ENCODE measurements around the gene ZNF136. TPM values are rescaled to one million over a fixed set of nuclear protein-coding genes. Genes with fewer than 3 reads are reported as not detected.

ZNF136 gene
- total RNA-seq, 4 donors from 2014 or later: 7.3 to 10.8 (median 8.4) TPM

GRCh38 chr19:12141405-12141736 is 21.5 kb upstream of the ZNF136 start:
- DNase-seq (ENCODE audit: low spot score in 2 of 2): no peak
- peaks cover 24% of the 10 kb centered on the region for H3K4me1 ChIP-seq
- no peak overlapping the region for H3K27ac ChIP-seq
- no peaks in the 10 kb centered on the region for H3K27me3 ChIP-seq
- WGBS: 62% methylated on average over 10 of the region's 10 CpGs
- H3K36me3 ChIP-seq: peaks cover 28% of the 10 kb centered on the region
- no peak overlapping the region for H3K4me3 ChIP-seq
- TF ChIP-seq EP300 (IDR thresholded peaks at IDR 0.05): no peak
- no peak for TF ChIP-seq POLR2AphosphoS5 (IDR thresholded peaks at IDR 0.05)
- no peak for TF ChIP-seq POLR2A (IDR thresholded peaks at IDR 0.05)
- TF ChIP-seq CTCF (IDR thresholded peaks at IDR 0.05): no peak
- no peaks in the 10 kb centered on the region for H3K9me3 ChIP-seq

DNA sequence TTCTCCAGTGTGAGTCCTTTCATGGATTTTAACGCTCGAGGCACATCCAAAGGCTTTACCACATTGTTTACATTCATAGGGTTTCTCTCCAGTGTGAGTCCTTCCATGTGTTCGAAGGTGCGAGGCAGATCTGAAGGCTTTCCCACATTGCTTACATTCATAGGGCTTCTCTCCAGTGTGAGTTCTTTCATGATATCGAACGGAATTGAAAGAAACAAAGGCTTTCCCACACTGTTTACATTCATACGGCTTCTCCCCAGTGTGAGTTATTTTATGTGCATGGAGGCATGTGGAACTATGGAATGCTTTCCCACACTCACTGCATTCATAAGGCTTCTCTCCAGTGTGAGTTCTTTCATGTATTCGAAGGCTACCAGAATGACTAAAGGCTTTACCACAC is 17.5 kb upstream of the ZNF136 start:
- TF ChIP-seq POLR2A (IDR thresholded peaks at IDR 0.05): no peak
- no peak for TF ChIP-seq EP300 (IDR thresholded peaks at IDR 0.05)
- no peak for TF ChIP-seq CTCF (IDR thresholded peaks at IDR 0.05)
- TF ChIP-seq POLR2AphosphoS5 (IDR thresholded peaks at IDR 0.05): no peak
- peaks cover 42% of the 10 kb centered on the region for H3K36me3 ChIP-seq
- 93% methylated on average over 8 of the region's 8 CpGs for WGBS

GRCh38 chr19:12155324-12155860 is 7.5 kb upstream of the ZNF136 start:
- DNase-seq (ENCODE audit: low spot score in 2 of 2): no peak
- Histone ChIP-seq H3K27me3 (no peaks in the 10 kb centered on the region), H3K4me1 (peaks cover 17% of the 10 kb centered on the region), H3K27ac (peak overlapping the region; percentile 67), H3K9me3 (no peaks in the 10 kb centered on the region), H3K36me3 (peaks cover 4% of the 10 kb centered on the region), H3K4me3 (peak overlapping the region; percentile 79)
- TF ChIP-seq EP300 (IDR thresholded peaks at IDR 0.05) (no peak), POLR2A (IDR thresholded peaks at IDR 0.05) (no peak), CTCF (IDR thresholded peaks at IDR 0.05) (no peak), POLR2AphosphoS5 (IDR thresholded peaks at IDR 0.05) (no peak)
- 12% methylated on average over 11 of the region's 11 CpGs for WGBS

More for the DNA sequence above, 17.5 kb upstream of the ZNF136 start:
- H3K9me3 ChIP-seq: no peaks in the 10 kb centered on the region
- H3K27ac ChIP-seq: no peak overlapping the region
- peaks cover 12% of the 10 kb centered on the region for H3K4me1 ChIP-seq
- no peak for DNase-seq (ENCODE audit: low spot score in 2 of 2)
- H3K4me3 ChIP-seq: no peak overlapping the region
- H3K27me3 ChIP-seq: no peaks in the 10 kb centered on the region

- under 1% methylated on average over 29 of the region's 58 CpGs for WGBS
- peak; percentile 90 to 93 for DNase-seq (ENCODE audit: low spot score in 2 of 2)
These were observed 6.5 kb upstream of the ZNF136 start, which contains the start of gene ZNF625 for GRCh38 chr19:12156223-12157058. TSS of gene ZNF625 (minus strand) at chr19:12156734. CDS start at chr19:12156558, 176 bp downstream.

More at GRCh38 chr19:12156223-12157058, 6.5 kb upstream of the ZNF136 start, which contains the start of gene ZNF625:
- Histone ChIP-seq H3K4me3 (peak within 1 kb of the TSS; percentile 79), H3K27ac (peak within 1 kb of the TSS; percentile 67), H3K36me3 (no peaks in the 10 kb centered on the region), H3K4me1 (peaks cover 17% of the 10 kb centered on the region), H3K9me3 (no peaks in the 10 kb centered on the region), H3K27me3 (no peaks in the 10 kb centered on the region)
- no peak for TF ChIP-seq POLR2AphosphoS5 (IDR thresholded peaks at IDR 0.05)
- no peak for TF ChIP-seq EP300 (IDR thresholded peaks at IDR 0.05)
- no peak for TF ChIP-seq POLR2A (IDR thresholded peaks at IDR 0.05)
- no peak for TF ChIP-seq CTCF (IDR thresholded peaks at IDR 0.05)

Data from suprapubic skin (tissue), 4 donors.